ENCODE results near the gene CGRRF1. TPM values are rescaled to one million over a fixed set of nuclear protein-coding genes. Genes with fewer than 3 reads are reported as not detected.

Gene CGRRF1
- total and polyA plus RNA-seq, 9 of the 15 experiments (the other 6 are each of a cell fraction or from before 2014, with no cell fraction given) = 2.8 to 15.8 (median 4.6) TPM

DNA sequence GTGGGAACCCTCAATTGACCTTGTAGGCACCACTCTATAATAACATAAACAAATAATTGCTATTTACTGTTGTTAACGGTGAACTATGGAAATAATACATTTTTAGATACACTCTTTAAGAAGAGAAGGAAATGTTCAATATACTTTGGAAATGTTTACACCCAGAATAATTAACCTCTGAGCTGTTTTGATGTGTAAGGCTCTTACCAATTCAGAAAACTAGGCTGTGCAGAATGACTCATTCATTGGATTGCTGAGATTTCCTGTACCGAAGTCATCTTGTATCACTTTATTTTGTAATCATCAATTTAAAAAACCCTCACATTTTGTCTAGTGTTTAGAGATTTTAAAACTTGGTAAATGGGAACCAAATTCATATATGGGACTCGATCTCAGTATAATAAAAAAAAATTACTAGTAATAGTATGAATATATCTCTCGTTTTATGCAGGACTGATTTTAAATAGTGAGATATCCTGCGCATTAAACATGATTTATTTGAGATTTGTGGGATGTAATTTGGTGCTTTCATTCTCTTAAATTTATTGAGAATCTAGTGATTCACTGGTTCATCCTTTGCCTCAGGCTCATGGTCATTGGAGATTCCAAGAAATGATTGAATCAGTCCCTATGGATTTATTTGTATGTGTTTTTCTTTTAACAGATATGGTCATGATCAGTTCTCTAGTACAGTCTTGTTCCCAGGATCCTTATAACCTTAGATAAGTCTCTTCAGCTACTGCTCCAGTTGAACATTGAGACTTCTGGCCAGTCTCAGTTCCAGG lies 61.1 kb downstream of the CGRRF1 start:
- TF ChIP-seq FUS (optimal IDR thresholded peaks at IDR 0.05; ENCODE audit: low read depth, low read length) (no peak), RBFOX2 (IDR thresholded peaks at IDR 0.05; ENCODE audit: low read depth, low read length) (peak; percentile 7; the same call in 1 of the 2 replicates), MLX (CRISPR knock-in tag; conservative IDR thresholded peaks at IDR 0.05) (no peak)
- H4K20me1 ChIP-seq (replicated peaks; ENCODE audit: control insufficient read depth, insufficient read depth, low read length) = no peaks in the 10 kb centered on the region
- no peak overlapping the region for H3K9ac ChIP-seq (ENCODE audit: insufficient read depth in 1 of 2, low read depth in 2 of 2, low read length in 2 of 2)
- H3K4me2 ChIP-seq (ENCODE audit: insufficient read depth, low read length) = no peak overlapping the region
- intact Hi-C loops (cut with micrococcal nuclease) (no loop called here), in situ Hi-C loops (cut with MboI) (no loop called here)
- H3K27me3 ChIP-seq (ENCODE audit: control insufficient read depth in 2 of 2, insufficient read depth in 2 of 2, low read length in 2 of 2) = no peaks in the 10 kb centered on the region
- no peak for DNase-seq (ENCODE audit: extremely low read depth in 1 of 4, low spot score in 3 of 4)
- H3K4me1 ChIP-seq (replicated peaks in 1 of 2; ENCODE audit: control insufficient read depth in 2 of 2, insufficient read depth in 2 of 2, low read length in 2 of 2) = peaks cover 9 to 27% of the 10 kb centered on the region in 2 experiments; a peak in 4 of 5 replicates
- H2AFZ ChIP-seq (ENCODE audit: low read depth, low read length) = no peak overlapping the region
- H3K79me2 ChIP-seq (ENCODE audit: control insufficient read depth, insufficient read depth, low read length) = peaks cover 34% of the 10 kb centered on the region
- 88% methylated on average over 5 of the region's 5 CpGs for WGBS (ENCODE audit: insufficient coverage, low coverage, missing lambda C conversion rate)
- FAIRE-seq = no peak
- no peak for ATAC-seq
- no peaks in the 10 kb centered on the region for H3K9me1 ChIP-seq (ENCODE audit: control insufficient read depth, insufficient read depth, low read length)
- ChIA-PET CTCF (ENCODE audit: low intra/inter-chr PET ratio) (no interaction called here), POLR2A (no interaction called here)
- H3K4me3 ChIP-seq = no peak overlapping the region
- peaks cover 33% of the 10 kb centered on the region; the same call in 2 of the 3 replicates for H3K36me3 ChIP-seq (ENCODE audit: control insufficient read depth, insufficient read depth, low read length)
- BruUV-seq (replicated peaks) = no TSS peak
- no peak overlapping the region for H3K27ac ChIP-seq (ENCODE audit: extremely low read depth, low read depth, low read length)
- H3K9me3 ChIP-seq (replicated peaks; ENCODE audit: control insufficient read depth, insufficient read depth, low read depth, low read length) = peaks cover 6% of the 10 kb centered on the region; the same call in 1 of the 2 replicates

Measured in K562 (cell line).